HG02623 (cell line): ENCODE results near the gene AKAP17A.
"Not testable (repeated sequence)": the region's sequence is repeated elsewhere in the genome, so short reads cannot be mapped to it uniquely, and the experiment has no call there.

Experiments
- ATAC-seq: cut with Tn5 transposase; IDR thresholded peaks from one replicate; pipeline ENCODE4 v1.9.1; 2021; ENCODE audit warnings: moderate library complexity; ENCODE audit not compliant: unreplicated experiment

The AKAP17A gene

GRCh38 chrX:1591102-1591862 lies at the start of gene AKAP17A:
Gene AKAP17A, plus strand, starts transcription at chrX:1591604. Its CDS starts 1,859 bp downstream, at chrX:1593463.
- peak; percentile 77 for ATAC-seq

GRCh38 chrX:1542994-1543725 lies 48.2 kb upstream of the AKAP17A start:
- no peak for ATAC-seq

GRCh38 chrX:1545776-1546408 lies 45.5 kb upstream of the AKAP17A start:
- ATAC-seq: no peak

- no peak for ATAC-seq
Observed at GRCh38 chrX:1546691-1547251, 44.6 kb upstream of the AKAP17A start.

DNA sequence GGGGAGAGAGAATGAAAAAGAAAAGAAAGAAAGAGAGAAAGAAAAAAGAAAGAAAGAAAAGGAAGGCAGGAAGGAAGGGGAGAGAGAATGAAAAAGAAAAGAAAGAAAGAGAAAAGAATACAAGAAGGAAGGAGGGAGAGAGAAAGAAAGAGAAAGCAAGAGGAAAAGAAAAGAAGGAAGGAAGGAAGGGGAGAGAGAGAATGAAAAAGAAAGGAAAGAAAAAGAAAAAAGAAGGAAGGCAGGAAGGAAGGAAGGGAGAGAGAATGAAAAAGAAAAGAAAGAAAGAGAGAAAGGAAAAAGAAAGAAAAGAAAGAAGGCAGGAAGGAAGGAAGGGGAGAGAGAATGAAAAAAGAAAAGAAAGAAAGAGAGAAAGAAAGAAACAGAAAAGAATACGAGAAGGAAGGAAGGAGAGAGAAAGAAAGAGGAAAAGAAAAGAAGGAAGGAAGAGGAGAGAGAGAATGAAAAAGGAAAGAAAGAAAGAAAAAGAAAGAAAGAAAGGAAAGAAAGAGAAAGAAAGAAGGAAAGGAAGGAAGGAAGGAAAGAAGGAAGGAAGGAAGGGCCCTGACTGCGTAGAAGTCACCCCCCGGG lies 39.4 kb upstream of the AKAP17A start:
- ATAC-seq: no peak

- ATAC-seq: no peak
Observed at GRCh38 chrX:1554469-1555210, 36.8 kb upstream of the AKAP17A start.

- no peak for ATAC-seq
Observed at GRCh38 chrX:1555370-1555769, 36.0 kb upstream of the AKAP17A start.

- not testable (repeated sequence) for ATAC-seq
Observed at GRCh38 chrX:1557442-1557841, 34.0 kb upstream of the AKAP17A start.

DNA sequence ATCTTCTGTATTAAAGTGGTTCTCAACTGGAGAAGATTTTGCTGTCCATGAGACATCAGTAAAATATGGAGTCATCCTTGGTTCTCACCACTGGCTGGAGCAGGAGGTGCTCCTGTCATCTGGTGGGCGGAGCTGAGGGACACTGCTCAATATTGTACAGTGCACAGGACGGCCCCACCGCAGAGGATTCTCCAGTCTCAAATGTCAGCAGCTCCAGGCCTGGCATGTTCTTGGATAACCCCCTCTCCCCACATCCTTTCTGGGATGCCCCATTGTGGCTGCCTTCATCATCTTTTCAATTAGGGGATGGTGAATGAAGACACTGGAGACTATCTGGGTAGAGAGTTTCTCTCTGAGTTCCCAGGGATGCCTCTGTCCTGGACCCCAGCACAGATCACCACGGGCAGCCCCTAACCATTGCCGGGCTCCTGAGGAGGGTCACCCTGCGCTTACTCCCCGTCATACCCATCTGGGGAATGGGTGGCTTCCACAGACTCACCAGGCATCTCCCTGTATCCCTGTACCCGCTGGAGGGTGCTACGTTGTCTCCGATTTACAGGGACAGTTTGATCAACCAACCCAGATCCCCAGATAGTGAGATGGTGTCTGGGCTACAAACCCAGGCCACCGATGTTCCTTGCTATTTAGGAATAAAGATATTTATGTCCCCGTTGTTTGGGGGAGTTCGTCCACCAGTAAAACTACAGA lies 32.5 kb upstream of the AKAP17A start:
- no peak for ATAC-seq

GRCh38 chrX:1561164-1561563 lies 30.2 kb upstream of the AKAP17A start:
- ATAC-seq: no peak

DNA sequence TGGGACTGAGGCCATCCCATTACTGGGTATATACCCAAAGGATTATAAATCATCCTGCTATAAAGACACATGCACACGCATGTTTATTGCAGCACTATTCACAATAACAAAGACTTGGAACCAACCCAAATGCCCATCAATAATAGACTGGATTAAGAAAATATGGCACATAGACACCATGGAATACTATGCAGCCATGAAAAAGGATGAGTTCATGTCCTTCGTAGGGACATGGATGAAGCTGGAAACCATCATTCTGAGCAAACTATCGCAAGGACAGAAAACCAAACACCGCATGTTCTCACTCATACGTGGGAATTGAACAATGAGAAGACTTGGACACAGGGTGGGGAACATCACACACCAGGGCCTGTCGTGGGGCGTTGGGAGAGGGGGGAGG lies 27.3 kb upstream of the AKAP17A start:
- not testable (repeated sequence) for ATAC-seq

DNA sequence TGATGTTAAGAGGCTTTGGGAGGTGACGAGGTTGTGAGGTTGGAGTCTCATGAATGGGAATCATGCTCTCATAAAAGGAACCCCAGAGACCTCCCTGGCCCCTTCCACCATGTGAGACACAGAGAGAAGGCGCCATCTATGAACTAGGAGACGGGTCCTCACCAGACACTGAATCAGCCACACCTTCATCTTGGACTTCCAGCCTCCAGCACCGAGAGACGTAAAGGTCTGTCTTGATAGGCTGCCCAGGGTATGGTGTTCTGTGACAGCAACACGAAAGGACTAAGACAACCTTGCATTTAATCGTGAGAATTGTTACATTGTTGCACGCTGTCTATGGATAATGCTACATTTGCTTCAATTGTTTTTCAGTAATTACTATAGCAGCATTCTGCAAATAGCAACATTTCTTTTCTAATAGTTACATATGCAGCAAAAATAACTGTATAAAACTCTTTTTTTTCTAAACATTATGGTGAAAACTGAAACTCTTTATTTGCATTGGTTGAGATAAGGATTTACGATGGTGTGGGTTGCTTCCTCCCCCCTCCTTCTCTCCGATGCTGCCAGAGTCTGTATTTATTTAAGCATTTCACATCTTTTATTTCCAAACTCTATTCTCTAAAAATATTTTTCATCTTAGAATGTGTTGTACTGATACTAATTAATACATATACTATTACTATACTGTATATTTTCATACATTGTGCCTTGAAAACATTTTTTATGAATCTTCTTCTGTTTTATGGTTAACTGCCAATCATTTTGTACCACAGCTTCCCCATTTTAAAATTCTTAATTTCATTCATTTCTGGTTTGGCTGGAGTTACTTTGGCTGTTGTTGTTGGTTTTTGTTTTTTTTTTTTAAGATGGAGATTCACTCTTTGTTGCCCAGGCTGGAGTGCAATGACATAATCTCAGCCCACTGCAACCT lies 26.4 kb upstream of the AKAP17A start:
- ATAC-seq: no peak

- not testable (repeated sequence) for ATAC-seq
Observed at GRCh38 chrX:1574181-1574580, 17.2 kb upstream of the AKAP17A start.

- ATAC-seq: no peak
Observed at GRCh38 chrX:1576201-1576992, 15.0 kb upstream of the AKAP17A start.

DNA sequence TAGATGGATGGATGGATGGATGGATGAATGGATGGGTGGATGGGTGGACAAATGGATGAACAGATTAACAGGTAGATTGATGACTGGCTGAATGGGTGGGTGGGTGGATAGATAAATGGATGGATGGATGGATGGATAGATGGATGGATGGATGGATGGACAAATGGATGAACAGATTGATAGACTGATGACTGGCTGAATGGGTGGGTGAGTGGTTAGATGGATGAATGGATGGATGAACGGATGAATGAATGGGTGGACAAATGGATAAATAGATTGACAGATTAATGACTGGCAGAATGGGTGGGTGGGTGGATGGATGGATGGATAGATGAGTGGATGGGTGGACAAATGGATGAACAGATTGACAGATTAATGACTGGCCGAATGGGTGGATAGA lies 13.6 kb upstream of the AKAP17A start:
- ATAC-seq: no peak

GRCh38 chrX:1578511-1579173 lies 12.8 kb upstream of the AKAP17A start:
- ATAC-seq: no peak

DNA sequence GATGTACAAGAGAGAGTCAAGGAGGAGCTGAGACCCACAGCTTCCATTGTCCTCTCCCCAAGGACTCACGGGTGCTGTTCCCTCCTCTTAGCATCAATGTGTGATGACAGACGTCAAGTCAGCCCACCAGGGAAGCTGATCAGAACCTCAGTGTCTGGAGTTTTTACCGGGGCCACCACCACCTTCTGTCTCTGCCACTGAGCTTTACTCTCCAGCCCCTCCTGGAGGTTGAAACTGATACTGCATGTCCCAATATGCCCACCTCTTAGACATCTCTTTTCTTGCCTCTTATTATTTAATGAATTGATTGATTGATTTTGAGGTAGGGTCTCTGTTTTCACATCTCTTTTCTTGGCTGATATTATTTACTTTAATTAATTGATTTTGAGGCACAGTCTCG lies 10.3 kb upstream of the AKAP17A start:
- no peak for ATAC-seq
